C1 segment of cervical spinal cord (tissue), 14 donors: Measurements from ENCODE around the gene PCDHGA1.

Experiments used
- DNase-seq, 14 donors: peaks; one replicate each; lab custom pipeline; 2025; lab: John Stamatoyannopoulos, UW

Gene PCDHGA1

GRCh38 chr5:141529002-141529401 is 198.7 kb downstream of the PCDHGA1 start:
- DNase-seq = no peak

DNA sequence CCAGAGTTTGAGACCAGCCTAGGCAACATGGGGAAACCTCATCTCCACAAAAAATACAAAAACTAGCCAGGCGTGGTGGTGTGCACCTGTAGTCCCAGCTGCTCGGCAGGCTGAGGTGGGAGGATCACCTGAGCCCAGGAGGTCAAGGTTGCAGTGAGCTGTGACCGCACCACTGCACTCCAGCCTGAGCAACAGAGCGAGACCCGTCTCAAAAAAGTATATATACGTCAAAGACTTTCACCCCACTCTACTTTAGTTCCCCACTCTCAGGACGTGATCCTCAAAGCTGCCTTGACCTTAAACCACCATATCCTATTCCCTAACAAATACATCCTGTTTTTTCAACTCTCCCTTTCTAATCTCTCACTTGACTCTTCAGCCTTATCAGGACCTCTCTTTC is 199.6 kb downstream of the PCDHGA1 start:
- DNase-seq = no peak

DNA sequence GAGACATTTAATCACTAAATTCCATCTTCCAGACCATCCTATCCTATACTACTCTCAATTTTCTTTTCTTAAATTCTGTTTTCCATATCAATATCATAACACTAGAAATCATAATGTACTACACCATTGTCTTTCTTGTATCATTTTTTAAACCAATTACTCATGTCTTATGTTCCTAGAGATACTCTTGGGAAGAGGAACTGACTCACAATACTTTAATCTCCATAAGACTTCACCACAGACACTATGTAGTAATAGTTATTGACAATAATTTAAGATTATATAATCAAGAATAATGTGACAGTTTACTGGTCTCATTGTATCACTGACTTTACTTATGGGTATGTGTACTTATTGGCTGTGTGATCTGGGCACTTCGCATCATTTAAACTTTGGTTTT is 202.4 kb downstream of the PCDHGA1 start:
- DNase-seq = no peak

DNA sequence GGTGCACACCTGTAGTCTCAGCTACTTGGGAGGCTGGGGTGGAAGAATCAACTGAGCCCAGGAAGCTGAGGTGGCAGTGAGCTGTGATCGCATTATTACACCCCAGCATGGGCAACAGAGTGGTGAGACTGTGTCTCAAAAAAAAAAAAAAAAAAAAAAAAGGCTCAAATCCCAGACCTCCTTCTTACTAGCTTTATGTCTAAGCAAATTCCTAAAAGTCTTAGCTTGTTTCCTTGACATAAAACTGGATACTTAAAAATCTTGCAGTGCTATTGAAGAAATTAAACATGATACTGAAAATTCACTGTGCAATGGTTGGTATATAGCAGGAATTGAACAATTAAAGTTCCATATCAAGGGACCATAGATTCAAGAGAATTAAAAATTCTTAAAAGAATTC is 203.6 kb downstream of the PCDHGA1 start:
- DNase-seq = no peak

DNA sequence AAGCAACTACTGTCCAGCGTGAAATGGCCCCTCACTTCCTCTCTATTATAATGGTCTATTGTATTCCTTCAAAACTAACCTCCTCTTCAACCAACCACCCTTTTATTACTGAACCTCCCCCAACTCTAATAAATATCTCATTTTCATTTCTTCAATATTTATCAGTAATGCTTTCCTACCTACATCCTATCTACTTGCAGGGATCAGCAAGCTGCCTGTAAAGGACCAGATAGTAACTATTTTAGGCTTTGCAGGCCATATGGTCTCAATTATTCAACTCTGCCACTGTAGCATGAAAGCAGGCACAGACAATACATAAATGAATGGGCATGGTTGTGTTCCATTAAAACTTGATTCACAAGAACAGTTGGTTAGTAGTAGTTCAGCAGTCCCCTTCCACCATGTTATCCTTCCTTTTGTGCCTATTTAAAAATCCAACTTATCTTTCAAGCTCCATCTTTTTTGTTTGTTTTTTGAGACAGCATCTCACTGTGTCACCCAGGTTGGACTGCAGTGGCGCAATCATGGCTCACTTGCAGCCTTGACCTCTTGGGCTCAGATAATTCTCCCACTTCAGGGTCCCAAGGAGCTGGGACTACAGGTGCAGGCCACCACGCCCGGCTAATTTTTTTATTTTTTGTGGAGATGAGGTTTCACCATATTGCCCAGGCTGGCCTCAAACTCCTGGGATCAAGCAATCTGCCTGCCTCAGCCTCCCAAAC is 204.3 kb downstream of the PCDHGA1 start:
- DNase-seq = no peak

DNA sequence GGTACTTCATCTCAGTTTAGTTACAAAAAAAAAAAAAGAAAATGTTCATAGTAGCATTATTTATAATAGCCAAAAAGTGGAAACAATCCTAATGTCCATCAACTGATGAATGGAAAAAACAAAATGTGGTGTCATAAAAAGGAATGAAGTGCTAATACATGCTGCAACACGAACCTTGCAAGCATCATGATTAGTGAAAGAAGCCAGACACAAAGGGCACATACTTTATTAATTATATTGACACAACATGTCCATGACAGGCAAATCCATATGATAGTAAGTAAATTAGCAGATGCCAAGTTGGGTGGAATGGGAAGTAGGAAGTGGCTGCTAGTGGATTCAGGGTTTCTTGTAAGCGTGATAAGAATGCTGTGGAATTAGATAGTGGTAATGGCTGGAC is 212.7 kb downstream of the PCDHGA1 start:
- DNase-seq = no peak

DNA sequence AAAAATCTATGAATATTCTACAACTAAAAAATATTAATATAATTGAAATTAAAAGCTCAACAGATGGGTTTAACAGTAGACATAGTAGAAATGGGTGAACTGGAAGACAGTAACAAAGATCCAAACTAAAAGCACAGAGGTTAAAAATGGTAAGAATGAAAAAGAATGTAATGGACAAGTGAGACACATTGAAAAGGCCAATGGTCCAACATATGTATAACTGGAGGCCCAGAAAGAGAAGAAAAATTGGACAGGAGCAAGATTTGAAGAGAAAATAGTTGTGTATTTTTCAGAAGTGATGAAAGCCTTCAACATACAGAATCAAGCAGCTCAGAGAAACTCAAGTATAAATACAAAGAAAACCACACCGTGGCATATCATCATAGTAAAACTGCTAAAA is 217.2 kb downstream of the PCDHGA1 start:
- no peak for DNase-seq

DNA sequence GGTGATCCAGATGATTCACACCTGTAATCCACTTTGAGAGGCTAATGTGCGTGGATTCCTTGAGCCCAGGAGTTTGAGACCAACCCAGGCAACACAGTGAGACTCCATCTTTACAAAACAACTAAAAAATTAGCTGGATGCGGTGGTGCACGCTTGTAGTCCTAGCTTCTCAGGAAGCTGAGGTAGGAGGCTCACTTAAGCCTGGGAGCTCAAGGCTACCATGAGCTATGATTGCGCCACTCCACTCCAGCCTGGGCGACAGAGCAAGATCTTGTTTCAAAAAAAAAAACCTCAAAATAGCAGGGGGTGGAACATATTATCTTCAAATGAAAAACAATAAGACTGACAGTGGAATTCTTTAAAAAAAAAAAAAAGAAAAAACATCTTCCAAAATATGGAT is 217.6 kb downstream of the PCDHGA1 start:
- DNase-seq = no peak

GRCh38 chr5:141557681-141558136 is 227.4 kb downstream of the PCDHGA1 start:
- peak in 13 of 14 donors; percentile 45 to 96 (median 83) for DNase-seq

- peak in 3 of 14 donors; percentile 14 to 39 (median 18) for DNase-seq
Observed at GRCh38 chr5:141558150-141558549, 227.8 kb downstream of the PCDHGA1 start.

DNA sequence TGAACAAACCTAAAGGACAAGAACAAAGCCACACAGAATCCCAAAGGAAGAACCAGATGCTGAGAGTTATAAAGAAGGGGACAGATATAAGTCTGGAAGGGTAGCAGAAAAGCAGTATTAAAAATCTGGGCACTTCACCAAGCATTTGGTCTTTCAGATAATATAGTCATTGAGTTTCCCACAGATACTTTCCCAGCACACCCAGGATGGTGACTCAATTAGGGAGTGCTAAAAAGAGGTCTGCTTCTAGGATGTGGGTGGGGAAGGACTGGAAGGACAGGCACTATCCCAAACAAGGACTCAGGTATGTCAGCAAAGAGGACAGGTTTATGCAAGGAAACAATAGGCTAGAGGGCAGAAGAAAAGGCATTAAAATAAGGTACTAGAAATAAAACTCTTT is 229.1 kb downstream of the PCDHGA1 start:
- DNase-seq = peak in 2 of 14 donors; percentile 11 to 13

- DNase-seq = peak in 2 of 14 donors; percentile 3 to 81
Observed at GRCh38 chr5:141560151-141560550, 229.8 kb downstream of the PCDHGA1 start.

GRCh38 chr5:141560725-141561483 is 230.6 kb downstream of the PCDHGA1 start:
- DNase-seq = peak in 13 of 14 donors; percentile 41 to 97 (median 75)
